ENCODE data around the gene RASGRP2.

GRCh38 chr11:64741375-64742086, 2.4 kb downstream of the RASGRP2 start:
- no peak for TF ChIP-seq EP300 (IDR thresholded peaks at IDR 0.05)
- no peak for TF ChIP-seq CTCF (IDR thresholded peaks at IDR 0.05)
- TF ChIP-seq POLR2A (IDR thresholded peaks at IDR 0.05): no peak
